Measurements from ENCODE around the gene STXBP6.

The STXBP6 gene

GRCh38 chr14:25011095-25011494, 38.9 kb downstream of the STXBP6 start:
- no peak for DNase-seq

GRCh38 chr14:25010471-25010870, 39.5 kb downstream of the STXBP6 start:
- DNase-seq = no peak

GRCh38 chr14:25009891-25010290, 40.1 kb downstream of the STXBP6 start:
- no peak for DNase-seq

GRCh38 chr14:25007832-25008231, 42.1 kb downstream of the STXBP6 start:
- no peak for DNase-seq

GRCh38 chr14:25006961-25007795, 42.8 kb downstream of the STXBP6 start:
- no peak for DNase-seq

- DNase-seq = no peak
Measured at GRCh38 chr14:25006031-25006430, 43.9 kb downstream of the STXBP6 start.

DNA sequence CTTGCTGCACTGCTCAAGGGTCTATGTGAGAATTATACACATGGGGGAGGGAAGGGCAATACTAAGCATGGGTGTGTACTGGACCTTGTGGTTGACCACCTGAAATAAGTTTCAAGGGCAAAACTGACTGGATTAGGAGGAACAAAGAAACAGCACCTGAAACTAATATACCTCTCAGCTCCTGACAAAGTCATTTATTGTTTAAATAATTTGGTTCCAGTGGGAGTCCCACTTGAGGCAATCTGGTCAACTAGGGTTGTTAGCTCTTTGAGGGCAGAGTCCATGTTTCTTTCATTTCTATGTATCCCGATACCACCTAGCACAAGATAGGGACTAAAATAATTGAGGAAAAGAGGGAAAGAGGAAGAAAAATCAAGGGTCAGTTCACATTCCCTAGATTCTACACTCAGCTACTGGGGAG, 45.5 kb downstream of the STXBP6 start:
- DNase-seq = no peak

- DNase-seq = no peak
Measured at GRCh38 chr14:25003537-25003936, 46.4 kb downstream of the STXBP6 start.

DNA sequence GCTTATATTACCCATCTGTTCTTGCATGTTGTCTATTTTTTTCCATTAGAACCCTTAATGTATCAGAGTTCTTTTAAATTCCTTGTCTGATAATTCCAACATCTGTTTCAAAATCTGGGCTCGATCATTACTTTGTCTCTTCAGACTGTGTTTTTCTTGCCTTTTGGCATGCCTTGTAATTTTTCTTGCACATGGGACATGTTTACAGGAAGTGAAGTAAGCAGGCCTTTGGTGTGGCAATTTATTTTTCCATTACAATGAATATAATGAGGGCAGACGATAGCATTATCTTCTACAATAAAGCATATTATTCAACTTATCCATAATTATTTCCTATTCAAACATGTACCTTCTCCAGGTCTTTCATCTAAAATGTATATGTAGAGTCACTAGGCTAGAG, 48.3 kb downstream of the STXBP6 start:
- DNase-seq = no peak

- no peak for DNase-seq
Measured at GRCh38 chr14:25001156-25001555, 48.8 kb downstream of the STXBP6 start.

DNA sequence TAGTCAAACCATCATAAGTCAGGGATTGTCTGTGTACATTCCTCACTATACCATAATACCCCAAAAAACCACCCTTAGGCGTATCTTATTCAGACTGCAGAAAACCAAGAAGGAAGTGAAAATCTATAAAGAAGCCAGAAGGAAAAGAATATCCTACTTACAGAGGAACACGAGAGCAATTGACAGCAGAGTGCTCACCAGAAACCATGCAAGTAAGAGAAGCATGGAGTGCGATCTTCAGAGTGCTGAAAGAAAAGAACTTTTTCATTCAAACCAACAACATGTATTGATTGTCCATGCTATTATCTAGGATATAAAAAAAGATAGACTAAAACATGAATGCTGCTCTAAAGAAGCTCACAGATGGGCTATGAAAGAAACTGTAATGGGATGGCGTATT, 50.8 kb downstream of the STXBP6 start:
- no peak for DNase-seq

- no peak for DNase-seq
Measured at GRCh38 chr14:24996930-24997725, 52.8 kb downstream of the STXBP6 start.

DNA sequence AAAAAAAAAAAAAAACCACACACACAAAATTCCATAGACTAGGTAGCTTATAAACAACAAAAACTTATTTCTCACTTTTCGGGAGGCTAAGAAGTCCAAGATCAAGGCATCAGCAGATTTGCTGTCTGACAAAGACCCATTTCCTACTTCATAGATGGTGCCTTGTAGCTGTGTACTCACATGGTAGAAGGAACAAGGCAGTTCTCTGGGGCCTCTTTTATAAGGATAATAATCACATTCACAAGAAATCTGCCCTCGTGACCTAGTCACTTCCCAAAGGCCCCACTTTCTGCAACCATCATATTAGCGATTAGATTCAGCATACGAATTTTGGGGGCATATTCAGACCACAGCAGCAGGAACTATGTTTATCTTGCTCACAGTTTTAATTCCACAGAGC, 54.9 kb downstream of the STXBP6 start:
- no peak for DNase-seq

DNA sequence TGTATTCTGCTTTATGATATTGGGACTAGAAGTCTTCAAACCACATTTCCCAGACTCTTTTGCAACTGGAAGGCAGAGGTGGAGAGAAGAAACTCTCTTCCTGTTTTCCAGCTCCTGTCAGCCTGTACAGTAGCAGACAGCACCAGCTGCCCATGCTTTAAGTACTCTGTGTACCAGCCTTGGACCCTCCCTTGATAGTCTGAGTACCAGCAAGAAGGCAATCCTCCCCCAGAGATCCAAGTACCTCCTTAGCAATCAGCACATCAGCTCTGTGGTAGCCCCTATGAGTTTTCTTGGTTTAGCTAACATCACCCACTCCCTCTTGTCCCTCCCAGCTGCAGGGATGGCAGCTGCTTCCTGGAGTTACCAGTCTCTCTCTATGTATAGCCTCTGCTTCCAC, 56.3 kb downstream of the STXBP6 start:
- no peak for DNase-seq

- DNase-seq = no peak
Measured at GRCh38 chr14:24992624-24993360, 57.2 kb downstream of the STXBP6 start.

GRCh38 chr14:24991821-24992220, 58.1 kb downstream of the STXBP6 start:
- no peak for DNase-seq

DNA sequence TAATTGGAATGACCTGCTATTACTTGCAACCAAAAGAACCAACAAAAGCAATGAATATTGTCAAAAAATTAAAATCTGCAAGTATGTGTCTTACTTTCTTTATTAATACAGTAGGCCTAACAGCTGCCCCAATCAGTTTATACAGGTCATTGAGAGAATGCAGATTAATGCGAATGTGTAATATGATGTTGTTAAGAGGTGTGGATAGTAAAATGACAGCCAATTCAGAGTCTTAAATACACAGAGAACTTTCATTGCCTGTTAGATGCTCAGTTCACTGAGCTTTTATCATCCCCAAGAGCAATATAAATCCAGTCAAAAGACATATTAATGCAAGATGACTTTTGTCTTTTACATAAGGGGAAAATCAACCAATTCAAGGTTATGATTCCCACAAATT, 58.7 kb downstream of the STXBP6 start:
- DNase-seq = no peak

DNA sequence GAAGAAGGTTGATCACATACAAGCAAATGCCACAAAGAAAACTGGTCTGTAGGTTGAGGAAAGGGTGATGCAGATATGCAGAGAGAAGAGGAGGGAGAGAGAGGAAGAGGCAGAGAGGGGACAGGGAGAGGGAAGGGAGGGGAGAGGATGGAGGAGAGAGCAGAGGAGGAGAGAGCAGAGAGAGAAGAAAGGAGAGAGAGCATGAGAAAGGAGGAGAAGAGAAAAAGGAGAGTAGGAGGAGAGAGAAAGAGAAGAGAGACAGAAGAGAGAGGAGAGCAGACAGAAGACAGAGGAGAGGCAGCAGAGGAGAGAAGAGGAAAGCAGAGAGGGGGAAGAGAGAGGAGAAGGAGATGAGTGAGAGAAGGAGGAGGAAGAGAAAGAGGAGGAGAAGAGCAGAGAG, 59.2 kb downstream of the STXBP6 start:
- DNase-seq = no peak

DNA sequence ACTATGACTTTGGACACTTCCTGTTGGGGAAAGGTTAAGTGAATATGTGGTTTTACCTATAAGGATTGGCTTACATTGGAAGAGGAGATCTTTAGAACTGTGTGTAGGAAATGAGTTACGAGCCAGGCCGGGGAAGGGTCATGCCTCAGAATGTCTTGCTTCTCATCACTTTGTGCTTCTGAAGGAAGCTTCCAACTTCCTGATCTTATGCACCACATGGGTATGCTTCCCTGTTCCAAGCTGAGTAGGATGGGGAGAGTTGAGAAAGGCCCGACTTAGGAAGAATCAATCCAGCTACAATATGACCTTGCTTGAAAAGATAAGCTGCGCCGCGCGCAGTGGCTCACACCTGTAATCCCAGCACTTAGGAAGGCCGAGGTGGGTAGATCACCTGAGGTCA, 59.9 kb downstream of the STXBP6 start:
- DNase-seq = no peak

DNA sequence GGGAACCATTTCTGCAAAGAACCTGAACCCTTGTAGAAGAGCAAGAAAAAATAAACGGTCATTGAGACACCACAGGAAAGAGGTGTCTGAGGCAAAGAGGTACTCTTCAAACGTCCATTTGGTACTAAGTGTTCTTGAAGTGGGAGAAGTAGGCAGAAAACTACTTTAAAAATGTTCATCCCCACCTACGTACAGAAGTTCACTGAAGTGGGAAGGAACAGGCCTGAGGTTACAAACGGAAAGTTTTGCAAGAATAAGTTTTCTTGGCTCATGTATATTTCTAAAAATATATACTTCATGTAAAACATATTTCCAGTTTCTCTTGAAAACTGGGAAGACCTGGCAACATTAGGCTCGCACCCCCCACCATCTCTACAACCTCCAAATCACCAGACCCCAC, 61.2 kb downstream of the STXBP6 start:
- no peak for DNase-seq

DNA sequence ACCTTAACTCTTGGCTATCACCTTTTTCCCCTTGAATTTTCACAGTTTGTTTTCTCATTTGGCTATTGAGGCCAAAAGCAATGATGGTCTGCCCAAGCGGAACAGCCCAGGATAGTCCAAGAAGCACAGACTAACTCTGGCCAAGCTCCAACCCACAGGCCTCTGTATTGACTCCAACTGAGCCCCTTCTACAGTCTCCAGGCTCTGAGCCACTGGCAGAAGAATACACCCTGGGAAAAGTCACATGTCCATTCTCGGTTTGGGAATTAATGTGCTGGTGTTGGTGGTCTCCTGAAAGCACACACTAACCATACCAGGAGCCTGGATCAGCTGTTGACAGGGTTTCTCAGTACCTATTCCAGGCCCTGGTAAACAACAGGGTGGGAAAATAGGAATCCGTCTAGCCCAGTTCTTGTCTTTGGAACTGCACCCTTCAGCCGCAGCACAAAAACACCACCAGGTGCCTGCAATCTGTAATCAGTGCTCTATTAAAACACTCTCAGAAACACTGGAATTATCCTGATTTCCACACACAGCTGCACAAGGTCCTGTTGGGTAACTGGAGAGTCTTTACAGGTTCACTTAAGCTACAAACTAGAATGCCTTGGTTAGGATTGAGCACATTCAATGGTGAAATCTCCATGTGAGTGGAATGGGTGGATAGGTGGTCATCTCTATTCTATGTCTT, 63.6 kb downstream of the STXBP6 start:
- no peak for DNase-seq

- no peak for DNase-seq
Measured at GRCh38 chr14:24984846-24985589, 64.9 kb downstream of the STXBP6 start.
